HEK293 (cell line): ENCODE data around the gene KCNK3.
A peak's percentile ranks its signal among the peaks of the same experiment; 100 is the strongest.

Experiments used
- ATF2 ChIP-seq: fragments of 450-650 bp; formaldehyde crosslinking; IDR thresholded peaks from 2 replicates; pipeline ENCODE4 v1.5.1; 2016; ENCODE audit warnings: missing biosample characterization, missing genetic modification characterization, low read depth
- GLI2 ChIP-seq: fragments of 450-650 bp; formaldehyde crosslinking; IDR thresholded peaks from 2 replicates; pipeline ENCODE4; 2017; ENCODE audit warnings: missing biosample characterization, missing genetic modification characterization, low read depth, borderline replicate concordance
- HOXC10 ChIP-seq: sonication (generic); formaldehyde crosslinking; IDR thresholded peaks from 2 replicates; pipeline ENCODE4 v1.8.1; 2023; ENCODE audit warnings: mild to moderate bottlenecking, missing genetic modification reagents
- IKZF3 ChIP-seq: fragments of 450-650 bp; IDR thresholded peaks from 2 replicates; pipeline ENCODE4 v1.5.0; 2018; ENCODE audit warnings: missing biosample characterization, mild to moderate bottlenecking, missing genetic modification characterization, moderate library complexity
- KLF1 ChIP-seq: fragments of 450-650 bp; formaldehyde crosslinking; IDR thresholded peaks from 2 replicates; pipeline ENCODE4 v1.5.1; 2016; ENCODE audit warnings: missing biosample characterization, missing genetic modification characterization
- KLF9 ChIP-seq: fragments of 450-650 bp; formaldehyde crosslinking; IDR thresholded peaks from 2 replicates; pipeline ENCODE4 v1.5.1; 2016; ENCODE audit warnings: missing biosample characterization, missing genetic modification characterization, low read depth
- PRDM2 ChIP-seq: fragments of 450-650 bp; formaldehyde crosslinking; IDR thresholded peaks from 2 replicates; pipeline ENCODE4 v1.5.1; 2016; ENCODE audit warnings: missing biosample characterization, missing genetic modification characterization, borderline replicate concordance
- ZBTB17 ChIP-seq: fragments of 450-650 bp; formaldehyde crosslinking; IDR thresholded peaks from 2 replicates; pipeline ENCODE4 v1.5.1; 2016; ENCODE audit warnings: missing biosample characterization, missing genetic modification characterization
- ZBTB26 ChIP-seq: fragments of 450-650 bp; formaldehyde crosslinking; optimal IDR thresholded peaks from 2 replicates; pipeline ENCODE3; 2016; ENCODE audit warnings: missing biosample characterization, mild to moderate bottlenecking, missing genetic modification characterization
- ZBTB6 ChIP-seq: fragments of 450-650 bp; formaldehyde crosslinking; IDR thresholded peaks from 2 replicates; pipeline ENCODE4 v1.5.1; 2017; ENCODE audit warnings: missing biosample characterization, missing genetic modification characterization
- ZFP37 ChIP-seq: fragments of 450-650 bp; formaldehyde crosslinking; IDR thresholded peaks from 2 replicates; pipeline ENCODE4 v1.5.1; 2016; ENCODE audit warnings: missing biosample characterization, missing genetic modification characterization
- ZNF16 ChIP-seq: fragments of 450-650 bp; formaldehyde crosslinking; IDR thresholded peaks from 2 replicates; pipeline ENCODE4 v1.5.1; 2016; ENCODE audit warnings: low read depth, missing biosample characterization, missing genetic modification characterization
- ZNF174 ChIP-seq: fragments of 450-650 bp; formaldehyde crosslinking; IDR thresholded peaks from 2 replicates; pipeline ENCODE4 v1.5.0; 2017; ENCODE audit warnings: missing biosample characterization, mild to moderate bottlenecking, missing genetic modification characterization
- ZNF23 ChIP-seq: fragments of 450-650 bp; formaldehyde crosslinking; IDR thresholded peaks from 2 replicates; pipeline ENCODE4 v1.5.1; 2016; ENCODE audit warnings: missing biosample characterization, missing genetic modification characterization, borderline replicate concordance
- ZNF335 ChIP-seq: fragments of 450-650 bp; formaldehyde crosslinking; conservative IDR thresholded peaks from 2 replicates; pipeline ENCODE4 v1.5.1; 2016; ENCODE audit warnings: missing biosample characterization, missing genetic modification characterization
- ZNF362 ChIP-seq: fragments of 450-650 bp; formaldehyde crosslinking; IDR thresholded peaks from 2 replicates; pipeline ENCODE4 v1.5.1; 2016; ENCODE audit warnings: missing biosample characterization, missing genetic modification characterization
- ZNF366 ChIP-seq: fragments of 450-650 bp; formaldehyde crosslinking; conservative IDR thresholded peaks from 2 replicates; pipeline ENCODE4 v1.5.1; 2016; ENCODE audit warnings: missing biosample characterization, missing genetic modification characterization
- ZNF433 ChIP-seq: fragments of 450-650 bp; formaldehyde crosslinking; IDR thresholded peaks from 2 replicates; pipeline ENCODE4 v1.5.1; 2016; ENCODE audit warnings: missing biosample characterization, missing genetic modification characterization, low read depth
- ZNF48 ChIP-seq: fragments of 450-650 bp; formaldehyde crosslinking; IDR thresholded peaks from 2 replicates; pipeline ENCODE4 v1.5.1; 2016; ENCODE audit warnings: missing biosample characterization, missing genetic modification characterization
- ZNF530 ChIP-seq: fragments of 450-650 bp; formaldehyde crosslinking; IDR thresholded peaks from 2 replicates; pipeline ENCODE4 v1.5.1; 2016; ENCODE audit warnings: low read depth, missing biosample characterization, missing genetic modification characterization
- ZNF571 ChIP-seq: fragments of 450-650 bp; formaldehyde crosslinking; IDR thresholded peaks from 2 replicates; pipeline ENCODE4 v1.5.0; 2017; ENCODE audit warnings: missing biosample characterization, missing genetic modification characterization
- ZNF580 ChIP-seq: fragments of 450-650 bp; formaldehyde crosslinking; IDR thresholded peaks from 2 replicates; pipeline ENCODE4 v1.5.1; 2016; ENCODE audit warnings: missing biosample characterization, missing genetic modification characterization
- ZNF600 ChIP-seq: fragments of 450-650 bp; formaldehyde crosslinking; IDR thresholded peaks from 2 replicates; pipeline ENCODE4 v1.5.1; 2016; ENCODE audit warnings: missing biosample characterization, missing genetic modification characterization
- ZNF623 ChIP-seq: fragments of 450-650 bp; formaldehyde crosslinking; IDR thresholded peaks from 2 replicates; pipeline ENCODE4 v1.5.1; 2016; ENCODE audit warnings: missing biosample characterization, missing genetic modification characterization
- ZNF626 ChIP-seq: fragments of 450-650 bp; sonication (Bioruptor Pico); formaldehyde crosslinking; IDR thresholded peaks from 2 replicates; pipeline ENCODE4 v1.5.1; 2018; ENCODE audit warnings: missing biosample characterization, missing genetic modification characterization, inconsistent platforms
- ZNF654 ChIP-seq: fragments of 450-650 bp; formaldehyde crosslinking; IDR thresholded peaks from 2 replicates; pipeline ENCODE4 v1.5.1; 2016; ENCODE audit warnings: low read depth, missing biosample characterization, missing genetic modification characterization
- ZNF747 ChIP-seq: fragments of 450-650 bp; formaldehyde crosslinking; IDR thresholded peaks from 2 replicates; pipeline ENCODE4 v1.5.1; 2016; ENCODE audit warnings: missing biosample characterization, missing genetic modification characterization
- ZNF768 ChIP-seq: fragments of 450-650 bp; formaldehyde crosslinking; IDR thresholded peaks from 2 replicates; pipeline ENCODE4 v1.5.1; 2018; ENCODE audit warnings: missing biosample characterization, mild to moderate bottlenecking, missing genetic modification characterization
- ZSCAN16 ChIP-seq: fragments of 450-650 bp; formaldehyde crosslinking; IDR thresholded peaks from 2 replicates; pipeline ENCODE4 v1.5.1; 2016; ENCODE audit warnings: missing biosample characterization, missing genetic modification characterization

KCNK3 gene

GRCh38 chr2:26692897-26693849 lies 651 bp downstream of the KCNK3 start (continued):
- TF ChIP-seq ZNF768 (tag by site-specific recombination), result no peak
- peak; percentile 32; the same call in 1 of the 2 replicates for TF ChIP-seq ZNF600 (tag by site-specific recombination)
- TF ChIP-seq ZBTB6 (tag by site-specific recombination), result peak; percentile 89
- TF ChIP-seq ZNF433, result no peak
- TF ChIP-seq ZNF335 (tag by site-specific recombination), result peak; percentile 66
- TF ChIP-seq ZNF530 (tag by site-specific recombination), result no peak
- peak; percentile 54; the same call in 1 of the 2 replicates for TF ChIP-seq KLF9 (tag by site-specific recombination)
- TF ChIP-seq KLF1 (tag by site-specific recombination), result peak; percentile 46
- TF ChIP-seq HOXC10 (CRISPR knock-in tag), result no peak
- no peak for TF ChIP-seq ZNF174 (tag by site-specific recombination)
- no peak for TF ChIP-seq ZNF48 (tag by site-specific recombination)
- TF ChIP-seq ZNF16 (tag by site-specific recombination), result no peak
- TF ChIP-seq GLI2, result no peak
- TF ChIP-seq ZNF362 (tag by site-specific recombination), result no peak
- no peak for TF ChIP-seq PRDM2 (tag by site-specific recombination)
- no peak for TF ChIP-seq IKZF3 (tag by site-specific recombination)
- no peak for TF ChIP-seq ZNF747
- no peak for TF ChIP-seq ZSCAN16 (tag by site-specific recombination)
- no peak for TF ChIP-seq ATF2 (tag by site-specific recombination)
- TF ChIP-seq ZNF654 (tag by site-specific recombination), result no peak
- no peak for TF ChIP-seq ZNF626 (tag by site-specific recombination)
- no peak for TF ChIP-seq ZFP37 (tag by site-specific recombination)
- peak; percentile 68 for TF ChIP-seq ZBTB26 (tag by site-specific recombination)
- no peak for TF ChIP-seq ZNF580 (tag by site-specific recombination)
- TF ChIP-seq ZNF23 (tag by site-specific recombination), result no peak
- TF ChIP-seq ZNF571 (tag by site-specific recombination), result no peak
- TF ChIP-seq ZNF623, result no peak
- peak; percentile 84 for TF ChIP-seq ZBTB17 (tag by site-specific recombination)
- no peak for TF ChIP-seq ZNF366 (tag by site-specific recombination)
